Activated T-helper 2 cell treated with anti-CD3 and anti-CD28 coated beads, Interferon-gamma antibody, Interleukin-2, Interleukin-4, amounts not matched to agents 10 μg/mL and 5 μg/mL and 100 μg/mL, durations not matched to agents 14 hours and 24 hours and 36 hours (primary cell): ENCODE results near the gene DENND2C. TPM values are rescaled to one million over a fixed set of nuclear protein-coding genes. Genes with fewer than 3 reads are reported as not detected.

ENCODE experiments used
- DNase-seq: peaks from one replicate; pipeline ENCODE4 v3.0.0; 2021; ENCODE audit warnings: low spot score
- H3K27ac Mint-ChIP-seq: one replicate; pipeline ENCODE4 v1.8.0; 2021; ENCODE audit warnings: mixed read lengths
- H3K27me3 Mint-ChIP-seq: one replicate; pipeline ENCODE4 v1.8.0; 2021; ENCODE audit warnings: low read depth, mixed read lengths
- H3K36me3 Mint-ChIP-seq: one replicate; pipeline ENCODE4 v1.8.0; 2021; ENCODE audit warnings: low read depth, mixed read lengths
- H3K4me1 Mint-ChIP-seq: one replicate; pipeline ENCODE4 v1.8.0; 2021; ENCODE audit warnings: low read depth, mixed read lengths
- H3K4me3 Mint-ChIP-seq: one replicate; pipeline ENCODE4 v1.8.0; 2021; ENCODE audit warnings: low read depth, mild to moderate bottlenecking, moderate library complexity, mixed read lengths
- H3K9me3 Mint-ChIP-seq: one replicate; pipeline ENCODE4 v1.8.0; 2021; ENCODE audit warnings: mixed read lengths
- intact Hi-C: fragments of 100-400 bp; cut with micrococcal nuclease; formaldehyde crosslinking; loops from one replicate; pipeline ENCODE4 v1.15.1; 2023
- total RNA-seq: library from RNA; stranded (reverse); gene quantifications from 2 replicates; pipeline ENCODE4 v1.2.3, GENCODE V29; 2022

The DENND2C gene
- total RNA-seq, 1 donor from 2014 or later = 0.21 TPM

GRCh38 chr1:114670083-114671010 lies 498 bp upstream of the DENND2C start:
- Mint-ChIP-seq H3K9me3 (no peaks in the 10 kb centered on the region), H3K36me3 (no peaks in the 10 kb centered on the region), H3K4me1 (peaks cover 4% of the 10 kb centered on the region), H3K27ac (no peak overlapping the region), H3K27me3 (peaks cover 41% of the 10 kb centered on the region), H3K4me3 (peak overlapping the region; percentile 86)
- DNase-seq = peak; percentile 72
- intact Hi-C loops = loop anchor here (1.0 to 5.0 kb wide), 7 partner anchors 10 to 693 kb away; partner anchors contain the start of genes BCAS2, CSDE1, NRAS and OLFML3

- no peak for DNase-seq
- Mint-ChIP-seq H3K27ac (no peak overlapping the region), H3K9me3 (no peaks in the 10 kb centered on the region), H3K27me3 (peaks cover 34% of the 10 kb centered on the region), H3K4me3 (peak overlapping the region; percentile 86), H3K4me1 (peaks cover 4% of the 10 kb centered on the region), H3K36me3 (no peaks in the 10 kb centered on the region)
- intact Hi-C loops = no loop called here
Observed at GRCh38 chr1:114668784-114669561, 876 bp downstream of the DENND2C start.

DNA sequence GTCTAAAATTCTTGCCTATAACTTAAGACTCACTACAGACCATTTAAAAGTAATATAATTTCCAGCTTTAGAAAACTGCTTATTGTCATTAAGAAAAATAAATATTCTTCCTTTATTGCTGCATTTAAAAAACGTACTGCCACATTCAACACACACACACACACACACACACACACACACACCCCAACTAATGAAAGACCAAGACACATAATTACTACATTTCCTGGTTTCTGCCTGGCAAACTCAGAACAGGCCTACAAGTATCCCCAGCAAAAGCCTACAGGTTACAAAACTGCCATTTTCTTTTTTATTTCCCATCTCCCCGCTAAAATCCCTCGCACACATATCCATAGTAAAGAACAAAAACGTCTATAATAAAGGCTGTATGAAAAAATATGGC lies 1.5 kb downstream of the DENND2C start:
- Mint-ChIP-seq H3K4me3 (no peak overlapping the region), H3K36me3 (no peaks in the 10 kb centered on the region), H3K4me1 (peaks cover 4% of the 10 kb centered on the region), H3K27ac (no peak overlapping the region), H3K27me3 (peaks cover 31% of the 10 kb centered on the region), H3K9me3 (no peaks in the 10 kb centered on the region)
- intact Hi-C loops = no loop called here
- DNase-seq = no peak

GRCh38 chr1:114666954-114667353 lies 2.9 kb downstream of the DENND2C start:
- Mint-ChIP-seq H3K4me3 (no peak overlapping the region), H3K27me3 (peaks cover 29% of the 10 kb centered on the region), H3K27ac (no peak overlapping the region), H3K4me1 (peaks cover 4% of the 10 kb centered on the region), H3K36me3 (no peaks in the 10 kb centered on the region), H3K9me3 (no peaks in the 10 kb centered on the region)
- intact Hi-C loops = no loop called here
- DNase-seq = no peak

DNA sequence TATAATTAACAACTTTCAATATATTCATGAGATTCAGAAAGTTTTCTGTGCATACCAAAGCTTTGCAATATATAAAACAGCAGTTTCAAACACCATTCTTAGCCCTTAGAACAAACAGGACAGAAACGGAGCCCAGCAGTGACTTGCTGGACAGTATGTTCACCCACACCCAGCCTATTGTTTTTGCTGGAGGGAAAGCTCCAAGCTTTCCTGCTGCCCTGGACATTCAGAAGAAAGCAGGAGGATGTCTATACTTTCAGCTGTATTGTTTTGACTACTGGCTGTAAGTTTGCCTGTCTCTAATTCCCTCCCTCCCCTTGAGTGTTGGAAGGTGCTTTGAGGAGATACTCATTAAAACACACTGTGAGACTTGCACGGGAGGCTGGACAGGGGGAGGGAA lies 9.6 kb downstream of the DENND2C start:
- Mint-ChIP-seq H3K9me3 (no peaks in the 10 kb centered on the region), H3K27ac (no peak overlapping the region), H3K4me1 (no peaks in the 10 kb centered on the region), H3K4me3 (no peak overlapping the region), H3K36me3 (no peaks in the 10 kb centered on the region), H3K27me3 (peaks cover 24% of the 10 kb centered on the region)
- intact Hi-C loops = no loop called here
- no peak for DNase-seq

DNA sequence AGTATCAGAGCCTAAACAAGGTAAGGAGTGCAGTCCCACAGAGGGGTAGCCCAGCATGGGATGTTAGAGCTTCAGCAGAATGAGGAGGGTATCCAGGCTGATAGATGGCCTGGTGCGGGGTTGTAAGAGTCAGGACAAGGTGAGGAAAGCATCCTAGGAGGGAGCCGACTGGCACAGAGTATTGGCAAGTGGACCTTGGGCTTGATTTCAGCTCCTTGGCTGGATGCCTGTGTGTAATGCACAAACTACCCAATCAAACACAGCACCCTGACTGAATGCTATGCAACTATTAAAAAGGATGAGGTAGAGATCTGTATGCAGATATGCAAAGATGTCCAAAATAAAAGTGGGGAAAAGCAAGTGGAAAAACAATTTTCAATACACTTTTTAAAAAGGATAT lies 18.0 kb downstream of the DENND2C start:
- Mint-ChIP-seq H3K4me1 (no peaks in the 10 kb centered on the region), H3K9me3 (no peaks in the 10 kb centered on the region), H3K4me3 (no peak overlapping the region), H3K27ac (no peak overlapping the region), H3K27me3 (no peaks in the 10 kb centered on the region), H3K36me3 (no peaks in the 10 kb centered on the region)
- DNase-seq = no peak
- intact Hi-C loops = no loop called here

- H3K4me3 Mint-ChIP-seq = no peak overlapping the region
- DNase-seq = no peak
- H3K27ac Mint-ChIP-seq = no peak overlapping the region
- H3K27me3 Mint-ChIP-seq = peaks cover 5% of the 10 kb centered on the region
- intact Hi-C loops = no loop called here
- no peaks in the 10 kb centered on the region for H3K36me3 Mint-ChIP-seq
- no peaks in the 10 kb centered on the region for H3K9me3 Mint-ChIP-seq
- no peaks in the 10 kb centered on the region for H3K4me1 Mint-ChIP-seq
Observed at GRCh38 chr1:114648503-114648902, 21.3 kb downstream of the DENND2C start.

GRCh38 chr1:114641377-114641776 lies 28.5 kb downstream of the DENND2C start:
- peaks cover 21% of the 10 kb centered on the region for H3K27me3 Mint-ChIP-seq
- no peak overlapping the region for H3K27ac Mint-ChIP-seq
- DNase-seq = no peak
- H3K4me1 Mint-ChIP-seq = no peaks in the 10 kb centered on the region
- H3K36me3 Mint-ChIP-seq = no peaks in the 10 kb centered on the region
- H3K4me3 Mint-ChIP-seq = no peak overlapping the region
- H3K9me3 Mint-ChIP-seq = no peaks in the 10 kb centered on the region
- intact Hi-C loops = no loop called here

DNA sequence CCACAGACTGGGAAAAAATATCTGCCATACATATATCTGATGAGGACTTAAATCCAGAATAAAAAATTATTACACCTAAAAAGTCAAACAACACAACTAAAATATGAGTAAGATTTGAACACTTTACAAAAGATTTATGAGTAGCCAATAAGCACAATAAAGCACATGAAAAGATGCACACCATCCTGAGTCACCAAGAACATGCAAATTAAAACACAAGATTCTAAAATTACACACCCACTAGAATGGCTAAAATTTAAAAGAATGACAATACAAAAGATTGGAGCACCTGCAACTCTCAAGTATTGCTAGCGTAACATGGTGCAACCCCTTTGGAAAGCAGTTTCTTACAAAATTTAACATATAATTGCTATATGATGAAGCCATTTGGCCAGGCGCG lies 30.9 kb downstream of the DENND2C start:
- Mint-ChIP-seq H3K9me3 (no peaks in the 10 kb centered on the region), H3K4me3 (no peak overlapping the region), H3K27ac (no peak overlapping the region), H3K4me1 (no peaks in the 10 kb centered on the region), H3K27me3 (peaks cover 20% of the 10 kb centered on the region), H3K36me3 (no peaks in the 10 kb centered on the region)
- intact Hi-C loops = no loop called here
- no peak for DNase-seq

- no peaks in the 10 kb centered on the region for H3K4me1 Mint-ChIP-seq
- H3K27me3 Mint-ChIP-seq = peaks cover 11% of the 10 kb centered on the region
- no peaks in the 10 kb centered on the region for H3K36me3 Mint-ChIP-seq
- no peak for DNase-seq
- H3K4me3 Mint-ChIP-seq = no peak overlapping the region
- H3K9me3 Mint-ChIP-seq = no peaks in the 10 kb centered on the region
- intact Hi-C loops = no loop called here
- H3K27ac Mint-ChIP-seq = no peak overlapping the region
Observed at GRCh38 chr1:114632427-114632826, 37.4 kb downstream of the DENND2C start.

DNA sequence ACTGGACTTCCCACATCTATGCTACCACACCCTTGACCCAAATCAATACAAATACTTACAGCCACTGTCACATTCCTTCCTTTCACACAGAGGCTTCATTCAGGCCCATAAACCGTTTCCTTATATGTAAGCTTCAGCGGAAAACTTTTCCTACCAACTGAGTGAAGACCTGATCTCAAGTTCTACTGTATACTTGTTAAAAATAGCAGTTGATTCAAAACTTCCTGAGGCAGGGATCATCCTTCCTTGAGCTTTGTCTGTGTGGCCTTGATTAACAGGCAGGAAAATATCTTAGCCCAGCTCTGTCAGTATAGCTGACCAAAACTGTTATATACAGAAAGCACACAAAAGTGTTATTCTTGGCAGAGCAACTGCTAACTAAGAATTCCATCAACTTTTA lies 42.7 kb downstream of the DENND2C start:
- Mint-ChIP-seq H3K4me1 (no peaks in the 10 kb centered on the region), H3K27ac (no peak overlapping the region), H3K9me3 (no peaks in the 10 kb centered on the region), H3K4me3 (no peak overlapping the region), H3K36me3 (no peaks in the 10 kb centered on the region), H3K27me3 (peaks cover 10% of the 10 kb centered on the region)
- DNase-seq = no peak
- intact Hi-C loops = no loop called here

GRCh38 chr1:114623364-114623763 lies 46.5 kb downstream of the DENND2C start:
- no peak overlapping the region for H3K27ac Mint-ChIP-seq
- no peak for DNase-seq
- no peaks in the 10 kb centered on the region for H3K9me3 Mint-ChIP-seq
- H3K36me3 Mint-ChIP-seq = no peaks in the 10 kb centered on the region
- H3K4me3 Mint-ChIP-seq = no peak overlapping the region
- peaks cover 12% of the 10 kb centered on the region for H3K27me3 Mint-ChIP-seq
- intact Hi-C loops = no loop called here
- no peaks in the 10 kb centered on the region for H3K4me1 Mint-ChIP-seq

DNA sequence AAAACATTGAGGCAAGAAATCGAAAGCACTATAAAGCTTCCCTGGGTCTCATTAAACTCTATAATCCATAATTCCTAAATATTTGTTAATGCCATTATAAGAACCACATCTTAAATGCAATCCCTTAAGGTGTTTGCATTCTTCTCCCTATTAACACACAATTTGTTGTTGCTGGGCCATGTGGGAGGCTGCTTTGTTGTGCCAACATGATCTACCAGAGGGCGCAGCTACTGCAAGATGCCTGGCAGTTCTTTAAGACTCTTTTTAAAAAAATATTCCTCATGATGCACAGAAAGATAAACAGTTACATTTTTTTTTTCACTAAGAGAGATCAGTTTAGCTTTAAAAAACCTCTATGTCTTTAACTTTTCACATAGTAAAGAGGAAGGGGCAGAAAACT lies 49.4 kb downstream of the DENND2C start:
- H3K27ac Mint-ChIP-seq = no peak overlapping the region

More for the DNA sequence above, 49.4 kb downstream of the DENND2C start:
- intact Hi-C loops = no loop called here
- Mint-ChIP-seq H3K27me3 (peaks cover 14% of the 10 kb centered on the region), H3K4me1 (no peaks in the 10 kb centered on the region), H3K4me3 (no peak overlapping the region), H3K36me3 (no peaks in the 10 kb centered on the region), H3K9me3 (no peaks in the 10 kb centered on the region)
- DNase-seq = no peak
